Hematopoietic multipotent progenitor cell treated with erythropoietin and hydrocortisone succinate and interleukin-3 and kit ligand, for 17 days (in vitro differentiated cells): ENCODE results near the gene EDAR.

ENCODE experiments used
- DNase-seq: peaks from one replicate; pipeline ENCODE4 v3.0.0-alpha.2; 2015; ENCODE audit warnings: low spot score

EDAR gene

DNA sequence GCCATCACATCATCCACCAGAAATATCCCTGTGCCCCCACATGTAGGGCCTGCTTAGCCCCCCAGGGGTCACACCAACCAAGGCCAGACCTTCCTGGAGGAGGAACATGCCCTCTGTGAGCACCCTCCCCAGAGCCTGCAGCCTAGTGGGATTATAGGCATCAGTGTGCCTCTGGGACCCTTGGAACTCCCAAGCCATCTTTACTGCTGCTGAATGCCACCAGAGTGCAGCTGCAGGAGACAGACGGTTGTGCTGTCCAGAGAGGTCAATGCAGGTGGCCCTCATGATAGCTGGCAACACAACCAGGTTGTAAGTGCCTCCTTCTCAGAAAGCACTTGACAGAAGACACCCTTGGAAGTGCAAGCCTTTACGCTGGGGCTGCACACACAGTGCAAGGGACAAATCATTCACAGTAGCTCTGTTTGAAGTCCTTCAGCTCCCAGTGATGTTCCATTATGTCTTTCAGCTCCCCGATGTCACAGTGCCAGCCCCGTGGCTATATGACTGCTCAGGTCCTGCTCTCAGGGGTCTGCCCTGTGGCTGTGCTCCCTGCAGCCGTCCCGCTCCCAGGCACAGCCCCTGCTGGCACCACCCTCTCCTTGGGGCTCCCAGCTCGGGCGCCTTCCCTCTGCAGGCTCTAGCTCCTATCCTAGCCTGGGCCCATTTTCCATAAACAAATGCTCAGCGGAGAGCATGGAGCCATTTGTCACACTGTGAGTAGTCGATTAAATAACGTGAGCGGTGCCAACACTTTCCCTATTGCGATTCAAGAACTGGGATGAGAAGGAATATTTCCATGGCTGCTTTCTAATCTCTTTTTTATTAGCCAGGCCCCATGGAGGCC, 65.1 kb downstream of the EDAR start:
- DNase-seq: no peak

DNA sequence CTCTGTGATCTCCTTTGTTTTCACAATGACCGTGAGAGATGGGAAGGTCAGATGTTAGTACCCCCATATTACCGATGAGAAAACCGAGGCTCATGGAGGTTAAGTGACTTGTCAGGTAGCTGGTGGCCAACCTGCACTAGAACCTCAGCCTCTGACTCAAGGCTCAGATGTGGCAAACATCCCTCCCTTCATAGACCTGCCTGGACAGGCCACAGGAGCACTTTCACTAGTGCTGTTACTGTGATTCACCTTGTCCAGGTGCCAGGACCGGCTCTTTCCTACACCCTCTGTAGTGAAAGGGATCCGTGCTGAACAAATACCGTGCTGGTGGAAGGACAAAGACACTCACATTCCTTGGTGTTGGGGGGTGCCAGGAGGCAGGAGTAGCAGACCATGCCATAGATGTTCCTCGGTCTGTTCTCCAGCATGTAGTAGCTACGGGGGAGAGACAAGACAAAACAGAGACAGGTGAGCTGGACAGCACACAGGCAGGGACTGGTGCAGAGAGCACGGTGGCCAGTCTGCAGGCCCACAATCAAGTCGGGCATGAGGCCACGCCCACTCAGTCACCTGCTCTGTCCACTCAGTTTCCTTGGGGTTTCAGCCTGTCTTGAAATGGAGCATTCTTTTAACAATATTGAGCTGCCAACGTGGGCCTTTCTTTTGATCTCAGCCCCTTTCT, 65.9 kb downstream of the EDAR start:
- no peak for DNase-seq

DNA sequence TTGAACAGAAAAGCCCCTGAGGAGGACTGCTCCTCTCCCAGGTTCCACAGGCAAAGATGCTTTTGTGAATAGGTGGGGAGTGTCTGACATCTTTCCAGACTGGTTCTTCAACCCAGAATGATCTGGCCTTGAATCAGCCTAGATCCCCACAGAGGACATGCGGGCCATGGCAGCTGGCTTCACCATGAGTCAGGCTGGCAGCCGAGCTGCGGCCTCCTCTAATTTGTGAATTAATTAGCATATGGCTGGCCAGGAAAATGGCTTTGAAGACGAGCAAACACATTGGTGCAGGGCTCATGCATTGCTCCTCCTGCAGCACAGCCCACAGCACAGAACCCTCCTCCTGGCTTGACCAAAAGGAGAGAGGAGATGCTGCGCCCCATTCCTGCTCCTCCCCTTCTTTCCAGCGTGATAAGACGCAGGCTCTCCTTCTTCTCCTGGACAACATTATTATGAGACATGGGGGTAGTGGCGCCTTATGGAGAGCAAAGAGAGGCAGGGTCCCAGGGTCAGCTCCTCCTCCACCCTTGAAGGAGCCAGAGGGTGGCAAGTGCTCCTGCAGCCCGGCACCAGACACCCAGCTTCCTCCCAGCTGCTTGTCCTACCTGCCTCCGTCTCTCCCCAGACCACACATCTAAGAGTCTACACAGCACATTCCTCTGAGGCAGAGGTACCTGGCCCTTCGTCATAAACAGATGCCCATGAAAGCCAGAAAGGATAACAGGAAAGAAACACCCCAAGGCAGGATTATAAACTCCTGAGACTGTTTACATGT, 66.7 kb downstream of the EDAR start:
- no peak for DNase-seq

- DNase-seq: no peak
Observed at GRCh38 chr2:108921096-108922030, 67.7 kb downstream of the EDAR start.

DNA sequence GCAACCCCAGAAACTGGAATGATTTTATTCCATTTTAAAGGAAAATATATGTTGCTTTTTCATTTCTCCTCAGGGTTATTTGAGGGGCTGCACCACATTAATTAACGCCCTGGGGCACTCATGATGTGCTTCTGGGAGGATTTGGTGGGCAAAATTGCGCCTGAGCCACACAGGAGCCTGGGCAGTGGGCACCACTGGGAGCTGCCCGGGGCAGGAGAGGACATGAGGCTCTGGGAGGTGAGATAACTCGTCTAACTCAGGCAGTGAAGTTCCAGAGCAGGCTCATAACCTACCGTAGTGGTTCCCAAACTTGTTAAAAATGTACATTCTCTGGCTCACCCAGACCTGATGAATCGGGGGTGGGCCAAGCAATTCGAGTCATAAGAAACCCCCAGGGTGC, 68.3 kb downstream of the EDAR start:
- no peak for DNase-seq

DNA sequence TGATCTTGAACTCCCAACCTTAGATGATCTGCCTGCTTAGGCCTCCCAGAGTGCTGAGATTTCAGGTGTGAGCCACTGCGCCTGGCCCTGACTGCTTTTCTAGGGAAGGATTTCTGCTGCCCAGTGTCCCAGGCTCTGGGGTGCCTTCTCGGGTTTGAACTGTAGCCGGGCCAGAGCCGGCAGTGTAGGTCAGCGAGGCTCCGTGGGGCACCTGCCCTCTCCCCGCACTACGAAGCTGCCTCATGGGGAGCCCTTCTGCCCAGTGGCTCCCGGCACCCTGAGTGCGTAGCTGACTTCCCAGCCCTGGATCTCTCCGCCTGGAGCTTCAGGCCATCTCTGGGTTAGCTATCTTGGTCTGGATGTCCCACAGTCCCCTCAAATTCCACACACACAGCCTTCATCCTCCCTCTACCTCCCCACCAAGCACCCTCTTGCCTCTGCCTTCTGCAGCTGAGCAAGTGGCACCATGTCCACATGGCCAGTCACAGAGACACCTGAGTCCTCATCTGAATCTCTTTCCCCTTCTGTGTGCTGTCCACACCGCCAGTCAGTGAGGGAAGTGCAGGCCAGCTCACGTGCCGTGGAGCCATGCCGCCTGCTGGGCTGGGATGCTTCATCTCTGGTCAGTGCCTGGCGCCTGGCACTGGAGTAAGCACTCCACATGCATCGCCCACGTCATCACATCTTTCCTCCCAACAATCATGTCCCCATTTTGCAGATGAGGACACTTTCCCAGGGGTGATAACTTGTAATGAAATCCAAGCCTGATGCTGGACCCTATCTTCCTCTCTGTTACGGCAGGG, 69.2 kb downstream of the EDAR start:
- no peak for DNase-seq

- DNase-seq: no peak
Observed at GRCh38 chr2:108918941-108919341, 70.1 kb downstream of the EDAR start.

DNA sequence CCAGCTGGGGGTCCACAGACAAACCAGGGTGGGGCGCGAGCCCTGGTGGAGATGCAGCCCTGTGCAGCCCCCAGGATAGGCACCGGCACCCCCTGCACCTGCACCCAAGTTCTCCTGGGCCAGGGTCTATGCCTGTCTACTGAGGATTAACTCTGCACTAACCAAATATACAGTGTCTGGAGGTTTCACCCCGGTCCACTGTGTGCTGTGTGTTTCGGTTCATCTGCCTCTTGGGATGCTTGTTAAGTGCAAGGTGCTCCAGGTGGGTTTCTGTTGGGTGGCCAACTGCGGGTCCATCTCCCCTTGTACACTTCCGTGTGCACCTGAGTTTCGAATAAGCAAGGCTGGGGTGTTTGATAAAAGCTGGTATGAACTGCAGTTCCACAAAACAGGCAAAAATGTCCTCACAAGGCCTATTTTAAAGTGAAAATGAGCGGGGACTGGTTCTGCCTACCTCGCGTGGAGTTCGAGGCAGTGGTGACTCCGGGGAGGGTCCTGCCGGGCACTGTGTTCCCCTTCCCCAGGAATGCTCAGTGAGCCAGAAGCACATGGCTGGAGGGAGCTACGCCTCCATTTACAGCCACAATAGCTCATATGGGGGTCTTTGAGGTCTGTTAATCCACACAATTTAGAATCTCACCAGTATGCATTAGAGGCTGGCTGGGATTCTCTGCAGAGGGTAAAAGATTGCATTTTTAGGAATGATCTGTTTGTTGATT, 70.7 kb downstream of the EDAR start:
- DNase-seq: no peak

- DNase-seq: no peak
Observed at GRCh38 chr2:108917526-108917925, 71.5 kb downstream of the EDAR start.

DNA sequence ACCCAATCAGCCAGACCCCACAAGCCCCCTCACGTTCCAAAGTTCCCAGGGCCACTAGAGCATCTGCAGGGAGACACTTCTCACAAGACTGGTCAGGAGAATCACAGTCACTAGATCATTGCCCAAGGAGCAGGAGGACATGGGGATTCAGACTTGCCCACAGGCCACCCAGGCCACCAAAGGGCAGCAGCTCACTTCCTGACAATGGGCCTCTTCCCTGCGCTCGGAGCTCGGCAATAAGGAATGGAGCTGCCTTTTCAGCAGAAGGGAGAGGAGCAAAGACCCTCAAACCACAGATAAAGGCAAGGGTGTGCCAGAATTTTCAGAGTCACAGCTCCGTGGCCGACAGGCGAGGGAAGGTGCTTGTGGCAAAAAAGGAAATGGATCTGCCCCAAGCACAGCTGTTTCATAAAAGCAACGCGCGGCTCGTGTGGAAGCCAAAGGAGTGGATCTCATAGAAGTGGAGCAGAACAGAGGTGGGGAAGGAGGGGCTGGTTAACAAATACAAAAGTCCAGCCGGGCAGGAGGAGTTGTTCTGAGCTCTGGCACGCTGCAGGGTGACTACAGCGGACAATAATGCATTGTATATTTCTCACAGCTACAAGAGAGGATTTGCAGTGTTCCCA, 72.1 kb downstream of the EDAR start:
- DNase-seq: no peak

GRCh38 chr2:108916122-108916795, 72.8 kb downstream of the EDAR start:
- DNase-seq: no peak

DNA sequence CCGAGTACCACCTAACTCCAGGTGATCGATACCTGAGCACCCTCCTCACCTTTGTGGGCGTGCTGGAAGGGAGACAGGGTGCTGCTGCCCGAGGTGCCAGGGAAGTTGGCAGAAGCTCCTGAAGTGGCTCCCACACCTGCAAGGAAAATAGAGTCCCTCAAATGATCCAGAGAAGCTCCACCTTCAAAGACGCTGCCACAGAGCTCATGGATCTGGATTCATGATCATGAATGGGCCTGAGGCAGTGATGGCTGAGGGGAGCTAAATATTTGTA, 76.5 kb downstream of the EDAR start:
- no peak for DNase-seq

GRCh38 chr2:108911807-108912628, 77.0 kb downstream of the EDAR start:
- DNase-seq: no peak

DNA sequence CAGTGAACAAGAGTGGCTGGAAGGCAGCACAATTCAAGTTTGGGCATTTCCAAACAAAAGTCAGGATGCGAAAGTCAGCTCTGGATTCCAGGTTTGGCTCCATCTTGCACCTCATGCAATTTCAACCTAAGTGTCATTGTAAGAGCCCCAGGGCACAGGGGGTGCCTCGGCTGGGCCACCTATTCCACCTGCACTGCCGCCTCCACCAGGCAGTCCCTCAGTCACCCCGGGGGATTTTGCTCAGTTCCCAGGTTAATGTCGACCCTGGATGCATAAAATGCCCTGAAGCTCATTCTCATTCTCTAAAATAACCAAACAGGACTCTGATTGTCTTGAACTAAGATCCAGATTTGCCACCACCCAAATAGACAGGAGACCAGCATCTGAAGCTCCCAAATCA, 77.6 kb downstream of the EDAR start:
- DNase-seq: no peak

DNA sequence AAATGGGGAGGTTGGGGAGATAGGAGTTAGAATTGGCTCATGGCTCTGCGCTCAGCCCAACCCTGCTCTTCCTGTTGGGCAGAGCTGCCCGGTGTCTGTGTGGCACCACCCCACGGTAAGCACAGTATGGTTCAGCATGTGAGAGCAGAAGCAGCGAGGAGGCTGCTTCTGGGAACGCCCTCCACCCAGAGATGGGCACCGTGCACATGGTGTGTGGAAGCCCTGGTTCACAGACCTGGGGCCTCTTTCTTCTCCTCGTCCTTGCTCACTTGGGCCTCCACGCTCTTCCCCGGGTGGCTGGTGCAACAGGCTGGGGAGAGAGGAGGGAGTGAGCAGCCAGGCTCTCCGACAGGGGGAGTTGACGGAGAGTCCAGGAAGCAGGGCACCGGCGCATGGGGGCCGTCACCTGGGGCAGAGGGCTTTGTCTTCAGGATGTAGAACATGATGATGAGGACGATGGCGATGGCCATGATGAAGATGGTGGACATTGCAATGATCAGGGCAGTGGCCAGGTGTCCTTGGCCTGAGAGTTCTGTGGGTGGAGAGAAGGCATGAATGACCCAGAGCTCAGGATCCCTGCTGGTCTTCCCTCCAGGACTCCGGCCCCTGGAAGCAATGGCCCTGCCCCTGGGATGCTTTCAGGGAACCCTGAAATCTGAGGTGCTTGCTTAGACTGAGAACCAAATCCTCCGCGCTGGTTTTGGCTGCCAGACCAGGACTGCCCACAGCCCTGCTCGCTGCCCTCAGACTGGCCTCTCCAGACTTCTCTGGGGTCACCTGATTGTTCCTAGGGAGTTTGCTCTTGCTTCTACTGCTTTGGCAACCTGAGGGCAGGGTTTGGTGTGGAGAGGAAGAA, 78.3 kb downstream of the EDAR start:
- no peak for DNase-seq

DNA sequence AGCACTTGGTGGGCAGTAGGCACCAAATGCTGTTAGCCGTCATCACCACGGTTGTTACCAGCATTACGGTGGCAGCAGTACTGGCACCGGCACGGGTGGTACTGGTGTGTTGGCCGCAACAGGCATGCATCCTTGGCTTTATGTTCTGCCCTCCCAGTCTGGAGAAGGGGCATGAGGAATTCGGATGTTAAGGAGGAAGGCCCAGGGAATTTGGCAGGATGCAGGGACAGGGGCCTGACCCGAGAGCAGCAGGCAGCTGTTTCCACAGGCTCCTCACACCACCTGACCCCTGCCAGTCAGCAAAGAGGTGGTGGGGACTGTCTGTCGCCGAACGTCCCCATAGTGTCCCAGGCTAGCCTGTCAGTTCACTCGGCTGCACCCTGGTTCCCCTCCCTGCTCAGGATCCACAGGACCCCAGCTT, 79.0 kb downstream of the EDAR start:
- no peak for DNase-seq

- no peak for DNase-seq
Observed at GRCh38 chr2:108909275-108909823, 79.7 kb downstream of the EDAR start.
